GM23338 (cell line): ENCODE measurements around the gene ASL. TPM values are rescaled to one million over a fixed set of nuclear protein-coding genes. Genes with fewer than 3 reads are reported as not detected.
"Not testable (repeated sequence)": the region's sequence is repeated elsewhere in the genome, so short reads cannot be mapped to it uniquely, and the experiment has no call there.

Experiments used
- ATAC-seq: fragments of 200-7000 bp; cut with Tn5 transposase; 3 replicates; pipeline ENCODE4 v1.9.1; 2020
- DNase-seq: peaks from one replicate; pipeline ENCODE4 v3.0.0-alpha.2; 2015; ENCODE audit warnings: low spot score
- H2AFZ ChIP-seq: fragments of 200-600 bp; sonication (generic); 2 replicates; pipeline ENCODE4 v1.8.0; 2016; ENCODE audit warnings: antibody characterized with exemption, mild to moderate bottlenecking, moderate library complexity
- H3F3A ChIP-seq: fragments of 200-600 bp; sonication (generic); replicated peaks from 2 replicates; pipeline ENCODE4 v1.8.0; 2017; ENCODE audit warnings: antibody characterized with exemption, mixed run types, low read depth
- H3K27ac ChIP-seq: fragments of 200-600 bp; sonication (generic); 2 replicates; pipeline ENCODE4 v1.6.1; 2016; ENCODE audit warnings: low read depth
- H3K27me3 ChIP-seq: fragments of 200-600 bp; sonication (generic); 2 replicates; pipeline ENCODE4 v1.8.0; 2016; ENCODE audit warnings: mild to moderate bottlenecking, mixed run types, moderate library complexity; ENCODE audit not compliant: insufficient read depth
- H3K36me3 ChIP-seq: fragments of 200-600 bp; sonication (generic); 2 replicates; pipeline ENCODE4 v1.8.0; 2016; ENCODE audit warnings: mild to moderate bottlenecking; ENCODE audit not compliant: insufficient read depth
- H3K4me1 ChIP-seq: fragments of 200-600 bp; sonication (generic); 2 replicates; pipeline ENCODE4 v1.8.0; 2016; ENCODE audit warnings: mild to moderate bottlenecking, moderate library complexity; ENCODE audit not compliant: insufficient read depth
- H3K4me2 ChIP-seq: fragments of 200-600 bp; sonication (generic); 2 replicates; pipeline ENCODE4 v1.7.1; 2017; ENCODE audit warnings: mixed run types
- H3K4me3 ChIP-seq: fragments of 200-600 bp; sonication (generic); 2 replicates; pipeline ENCODE4 v1.6.1; 2016; ENCODE audit warnings: mixed run types
- H3K79me2 ChIP-seq: fragments of 200-600 bp; sonication (generic); replicated peaks from 2 replicates; pipeline ENCODE4 v1.8.0; 2017; ENCODE audit warnings: mild to moderate bottlenecking; ENCODE audit not compliant: insufficient read depth
- H3K9me2 ChIP-seq: fragments of 200-600 bp; sonication (generic); 2 replicates; pipeline ENCODE4 v1.8.0; 2017; ENCODE audit not compliant: insufficient read depth
- H4K20me1 ChIP-seq: fragments of 200-600 bp; sonication (generic); replicated peaks from 2 replicates; pipeline ENCODE4 v1.8.0; 2017; ENCODE audit warnings: mild to moderate bottlenecking; ENCODE audit not compliant: insufficient read depth
- H3K27ac Mint-ChIP-seq: 2 replicates; pipeline ENCODE4 v1.8.0; 2020; ENCODE audit warnings: inconsistent platforms, mild to moderate bottlenecking, moderate library complexity, mixed read lengths
- H3K27me3 Mint-ChIP-seq: 3 replicates; pipeline ENCODE4 v1.8.0; 2022; ENCODE audit warnings: low read depth, mild to moderate bottlenecking, moderate library complexity, mixed read lengths, inconsistent platforms; ENCODE audit not compliant: insufficient read depth, poor library complexity
- H3K36me3 Mint-ChIP-seq: 3 replicates; pipeline ENCODE4 v1.8.0; 2021; ENCODE audit warnings: low read depth, mild to moderate bottlenecking, inconsistent platforms, moderate library complexity, mixed read lengths
- H3K4me1 Mint-ChIP-seq: 3 replicates; pipeline ENCODE4 v1.8.0; 2020; ENCODE audit warnings: mild to moderate bottlenecking, inconsistent platforms, mixed read lengths
- H3K4me3 Mint-ChIP-seq: 3 replicates; pipeline ENCODE4 v1.8.0; 2021; ENCODE audit warnings: moderate library complexity, mild to moderate bottlenecking, inconsistent platforms, mixed read lengths
- H3K9me3 Mint-ChIP-seq: 3 replicates; pipeline ENCODE4 v1.8.0; 2020; ENCODE audit warnings: moderate library complexity, mild to moderate bottlenecking, inconsistent platforms, mixed read lengths
- CREB1 ChIP-seq: fragments of 250-450 bp; sonication (Bioruptor Pico); IDR thresholded peaks from 2 replicates; pipeline ENCODE4 v1.5.0; 2020; ENCODE audit warnings: low read depth, mild to moderate bottlenecking, moderate library complexity
- CTCF ChIP-seq, 2 experiments: fragments of 200-600 bp in 1 of 2; sonication (generic) in 1 of 2; conservative IDR thresholded peaks; 2 replicates each; pipeline versions ENCODE4 v1.5.1 to v1.6.1; 2016 to 2017; ENCODE audit warnings: antibody characterized with exemption in 2 of 2, low read depth in 2 of 2, mild to moderate bottlenecking in 2 of 2, moderate library complexity in 1 of 2
- ETS1 ChIP-seq: IDR thresholded peaks from 2 replicates; pipeline ENCODE4 v1.6.1; 2016; ENCODE audit warnings: antibody characterized with exemption
- JUNB ChIP-seq: IDR thresholded peaks from one replicate; pipeline ENCODE4 v1.6.1; 2016; ENCODE audit warnings: antibody characterized with exemption; ENCODE audit not compliant: unreplicated experiment
- NANOG ChIP-seq: IDR thresholded peaks from 2 replicates; pipeline ENCODE4 v1.6.1; 2016; ENCODE audit warnings: antibody characterized with exemption, borderline replicate concordance
- POLR2AphosphoS5 ChIP-seq: IDR thresholded peaks from 2 replicates; pipeline ENCODE4 v1.6.1; 2016; ENCODE audit warnings: antibody characterized with exemption, low read depth
- REST ChIP-seq: IDR thresholded peaks from one replicate; pipeline ENCODE4 v1.6.1; 2018; ENCODE audit warnings: antibody characterized with exemption; ENCODE audit not compliant: unreplicated experiment
- STAT1 ChIP-seq: IDR thresholded peaks from one replicate; pipeline ENCODE4 v1.6.1; 2016; ENCODE audit warnings: antibody characterized with exemption; ENCODE audit not compliant: unreplicated experiment
- ZNF114 ChIP-seq: fragments of 250-450 bp; sonication (Bioruptor Pico); IDR thresholded peaks from 2 replicates; pipeline ENCODE4 v1.5.0; 2020; ENCODE audit warnings: mild to moderate bottlenecking, moderate library complexity
- polyA plus RNA-seq: library from polyadenylated mRNA; unstranded; fragments of >200 nt; fragmentation: Nextera tagmentation; extraction: Ambion mirVana; gene quantifications from 2 replicates; pipeline ENCODE4 v1.2.1, GENCODE V29; 2016
- total RNA-seq: library from RNA; depleted of rRNA; stranded (reverse); fragments of >200 nt; shearing (Covaris generic); gene quantifications from 2 replicates; pipeline ENCODE4 v1.2.3, GENCODE V29; 2014

ASL gene
- total and polyA plus RNA-seq, 2 experiments from 2014 or later = 14.9 to 36.9 TPM

GRCh38 chr7:66105263-66105748, 29.7 kb downstream of the ASL start:
- Mint-ChIP-seq H3K4me3 (no peak overlapping the region), H3K9me3 (peaks cover 6% of the 10 kb centered on the region; the same call in 2 of the 3 replicates), H3K36me3 (0 out of 3 replicates have a peak, but pooled peaks cover 3% of the 10 kb centered on the region), H3K27me3 (peaks cover 5% of the 10 kb centered on the region), H3K27ac (no peak overlapping the region), H3K4me1 (peaks cover 4% of the 10 kb centered on the region; the same call in 2 of the 3 replicates)
- Histone ChIP-seq H3K4me2 (0 out of 2 replicates have a peak overlapping the region, but pooled peaks have one; percentile 60), H3K27me3 (no peaks in the 10 kb centered on the region), H3K9me2 (no peaks in the 10 kb centered on the region), H3K4me1 (peaks cover 3% of the 10 kb centered on the region; the same call in 1 of the 2 replicates), H2AFZ (no peak overlapping the region), H3F3A (no peaks in the 10 kb centered on the region), H3K27ac (no peak overlapping the region), H3K79me2 (no peaks in the 10 kb centered on the region), H4K20me1 (no peaks in the 10 kb centered on the region), H3K4me3 (no peak overlapping the region), H3K36me3 (no peaks in the 10 kb centered on the region)
- no peak for ATAC-seq
- DNase-seq = no peak
- no peak for TF ChIP-seq REST
- no peak for TF ChIP-seq NANOG
- TF ChIP-seq JUNB = no peak
- TF ChIP-seq ETS1 = no peak
- TF ChIP-seq ZNF114 (CRISPR knock-in tag) = no peak
- TF ChIP-seq CTCF (conservative IDR thresholded peaks at IDR 0.05; ENCODE audit: low read depth in 2 of 2) = no peak
- TF ChIP-seq CREB1 = no peak
- TF ChIP-seq POLR2AphosphoS5 = no peak
- no peak for TF ChIP-seq STAT1

DNA sequence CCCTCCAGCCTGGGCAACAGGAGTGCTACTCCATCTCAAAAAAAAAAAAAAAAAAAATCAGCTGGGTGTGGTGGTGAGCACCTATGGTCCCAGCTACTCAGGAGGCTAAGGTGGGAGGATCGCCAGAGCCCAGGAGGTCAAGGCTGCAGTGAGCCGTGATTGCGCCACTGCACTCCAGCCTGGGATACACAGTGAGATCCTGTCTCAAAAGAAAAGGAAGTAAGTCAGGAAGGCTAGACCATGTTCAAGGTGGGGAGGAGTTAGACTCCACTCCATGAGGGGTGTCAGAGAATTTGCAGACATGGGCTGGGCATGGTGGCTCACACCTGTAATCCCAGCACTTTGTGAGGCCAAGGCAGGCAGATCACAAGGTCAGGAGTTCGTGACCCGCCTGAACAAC, 32.8 kb downstream of the ASL start:
- H3K4me3 Mint-ChIP-seq, ATAC-seq, H4K20me1 ChIP-seq, H3K9me3 Mint-ChIP-seq, H3K27me3 Mint-ChIP-seq, H3F3A ChIP-seq, H3K27me3 ChIP-seq, H3K9me2 ChIP-seq, H3K79me2 ChIP-seq, DNase-seq, H3K4me1 Mint-ChIP-seq, H2AFZ ChIP-seq, H3K36me3 ChIP-seq, H3K4me1 ChIP-seq, H3K27ac ChIP-seq, H3K4me3 ChIP-seq, H3K27ac Mint-ChIP-seq, H3K4me2 ChIP-seq, H3K36me3 Mint-ChIP-seq: not testable (repeated sequence)
